Measurements from ENCODE around the gene EAPP. TPM values are rescaled to one million over a fixed set of nuclear protein-coding genes. Genes with fewer than 3 reads are reported as not detected.

Gene EAPP
- total and polyA plus RNA-seq, 10 of the 15 experiments (the other 5 are each of a cell fraction or from before 2014, with no cell fraction given): 23.5 to 94.6 (median 44.7) TPM

DNA sequence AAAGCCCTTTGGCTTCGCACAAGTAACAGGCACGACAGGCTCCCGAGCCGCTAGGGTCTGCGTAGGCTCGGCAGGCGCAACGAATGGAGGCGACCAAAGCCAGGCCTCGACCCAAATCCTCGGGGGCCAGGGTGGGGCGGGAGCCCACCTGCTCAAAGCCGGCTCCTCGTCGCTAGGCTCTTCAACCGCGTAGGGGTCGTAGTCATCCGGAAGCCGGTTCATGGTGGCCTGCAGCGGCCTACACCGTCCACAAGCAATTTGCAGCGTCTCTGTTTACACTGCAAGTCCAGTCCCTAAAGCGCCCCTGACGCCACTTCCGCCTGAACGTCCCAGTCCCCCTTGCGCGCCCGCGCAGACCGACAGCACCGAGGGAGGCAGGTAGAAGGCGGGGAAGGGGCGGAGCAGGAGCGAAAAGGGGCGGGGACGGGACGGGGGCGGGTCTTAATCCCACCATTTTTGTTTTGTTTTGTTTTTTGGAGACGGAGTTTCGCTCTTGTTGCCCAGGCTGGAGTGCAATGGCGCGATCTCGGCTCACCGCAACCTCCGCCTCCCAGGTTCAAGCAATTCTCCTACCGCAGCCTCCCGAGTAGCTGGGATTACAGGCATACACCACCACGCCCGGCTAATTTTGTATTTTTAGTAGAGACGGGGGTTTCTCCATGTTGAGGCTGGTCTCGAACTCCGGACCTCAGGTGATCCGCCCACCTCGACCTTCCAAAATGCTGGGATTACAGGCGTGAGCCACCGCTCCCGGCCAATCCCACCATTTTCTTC is at the start of gene EAPP (continued):
- TF ChIP-seq, protein P1, sequence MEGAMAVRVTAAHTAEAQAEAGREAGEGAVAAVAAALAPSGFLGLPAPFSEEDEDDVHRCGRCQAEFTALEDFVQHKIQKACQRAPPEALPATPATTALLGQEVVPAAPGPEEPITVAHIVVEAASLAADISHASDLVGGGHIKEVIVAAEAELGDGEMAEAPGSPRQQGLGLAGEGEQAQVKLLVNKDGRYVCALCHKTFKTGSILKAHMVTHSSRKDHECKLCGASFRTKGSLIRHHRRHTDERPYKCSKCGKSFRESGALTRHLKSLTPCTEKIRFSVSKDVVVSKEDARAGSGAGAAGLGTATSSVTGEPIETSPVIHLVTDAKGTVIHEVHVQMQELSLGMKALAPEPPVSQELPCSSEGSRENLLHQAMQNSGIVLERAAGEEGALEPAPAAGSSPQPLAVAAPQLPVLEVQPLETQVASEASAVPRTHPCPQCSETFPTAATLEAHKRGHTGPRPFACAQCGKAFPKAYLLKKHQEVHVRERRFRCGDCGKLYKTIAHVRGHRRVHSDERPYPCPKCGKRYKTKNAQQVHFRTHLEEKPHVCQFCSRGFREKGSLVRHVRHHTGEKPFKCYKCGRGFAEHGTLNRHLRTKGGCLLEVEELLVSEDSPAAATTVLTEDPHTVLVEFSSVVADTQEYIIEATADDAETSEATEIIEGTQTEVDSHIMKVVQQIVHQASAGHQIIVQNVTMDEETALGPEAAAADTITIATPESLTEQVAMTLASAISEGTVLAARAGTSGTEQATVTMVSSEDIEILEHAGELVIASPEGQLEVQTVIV (IDR thresholded peaks at IDR 0.05; ENCODE audit: borderline replicate concordance, partially characterized antibody): peak; percentile 22
- no peak for TF ChIP-seq KAT2A (conservative IDR thresholded peaks at IDR 0.05; ENCODE audit: control insufficient read depth, low read depth, low read length)
- peak; percentile 50 for TF ChIP-seq ATF7 (IDR thresholded peaks at IDR 0.05; ENCODE audit: low read depth)
- TF ChIP-seq, protein P2, sequence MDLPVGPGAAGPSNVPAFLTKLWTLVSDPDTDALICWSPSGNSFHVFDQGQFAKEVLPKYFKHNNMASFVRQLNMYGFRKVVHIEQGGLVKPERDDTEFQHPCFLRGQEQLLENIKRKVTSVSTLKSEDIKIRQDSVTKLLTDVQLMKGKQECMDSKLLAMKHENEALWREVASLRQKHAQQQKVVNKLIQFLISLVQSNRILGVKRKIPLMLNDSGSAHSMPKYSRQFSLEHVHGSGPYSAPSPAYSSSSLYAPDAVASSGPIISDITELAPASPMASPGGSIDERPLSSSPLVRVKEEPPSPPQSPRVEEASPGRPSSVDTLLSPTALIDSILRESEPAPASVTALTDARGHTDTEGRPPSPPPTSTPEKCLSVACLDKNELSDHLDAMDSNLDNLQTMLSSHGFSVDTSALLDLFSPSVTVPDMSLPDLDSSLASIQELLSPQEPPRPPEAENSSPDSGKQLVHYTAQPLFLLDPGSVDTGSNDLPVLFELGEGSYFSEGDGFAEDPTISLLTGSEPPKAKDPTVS (IDR thresholded peaks at IDR 0.05; ENCODE audit: low read depth, low read length): no peak
- TF ChIP-seq WRNIP1 (IDR thresholded peaks at IDR 0.05; ENCODE audit: borderline replicate concordance, low read depth, low read length): peak; percentile 97; the same call in 1 of the 2 replicates
- TF ChIP-seq EP300 (IDR thresholded peaks at IDR 0.05; ENCODE audit: borderline replicate concordance in 1 of 2, control insufficient read depth in 1 of 2, low read depth in 2 of 2, low read length in 2 of 2): no peak
- 0 out of 2 replicates have a peak, but pooled peaks have one; percentile 3 for TF ChIP-seq RUNX3 (IDR thresholded peaks at IDR 0.05; ENCODE audit: low read length)
- TF ChIP-seq, protein P3, sequence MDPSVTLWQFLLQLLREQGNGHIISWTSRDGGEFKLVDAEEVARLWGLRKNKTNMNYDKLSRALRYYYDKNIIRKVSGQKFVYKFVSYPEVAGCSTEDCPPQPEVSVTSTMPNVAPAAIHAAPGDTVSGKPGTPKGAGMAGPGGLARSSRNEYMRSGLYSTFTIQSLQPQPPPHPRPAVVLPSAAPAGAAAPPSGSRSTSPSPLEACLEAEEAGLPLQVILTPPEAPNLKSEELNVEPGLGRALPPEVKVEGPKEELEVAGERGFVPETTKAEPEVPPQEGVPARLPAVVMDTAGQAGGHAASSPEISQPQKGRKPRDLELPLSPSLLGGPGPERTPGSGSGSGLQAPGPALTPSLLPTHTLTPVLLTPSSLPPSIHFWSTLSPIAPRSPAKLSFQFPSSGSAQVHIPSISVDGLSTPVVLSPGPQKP (IDR thresholded peaks at IDR 0.05; ENCODE audit: low read depth, low read length): peak; percentile 77; the same call in 1 of the 2 replicates
- TF ChIP-seq CREM (IDR thresholded peaks at IDR 0.05; ENCODE audit: low read depth): peak; percentile 85
- TF ChIP-seq LARP7 (IDR thresholded peaks at IDR 0.05): peak; percentile 67
- TF ChIP-seq TAF1 (IDR thresholded peaks at IDR 0.05; ENCODE audit: borderline replicate concordance, low read depth, low read length): peak; percentile 40; the same call in 1 of the 2 replicates
- TF ChIP-seq, protein P4, sequence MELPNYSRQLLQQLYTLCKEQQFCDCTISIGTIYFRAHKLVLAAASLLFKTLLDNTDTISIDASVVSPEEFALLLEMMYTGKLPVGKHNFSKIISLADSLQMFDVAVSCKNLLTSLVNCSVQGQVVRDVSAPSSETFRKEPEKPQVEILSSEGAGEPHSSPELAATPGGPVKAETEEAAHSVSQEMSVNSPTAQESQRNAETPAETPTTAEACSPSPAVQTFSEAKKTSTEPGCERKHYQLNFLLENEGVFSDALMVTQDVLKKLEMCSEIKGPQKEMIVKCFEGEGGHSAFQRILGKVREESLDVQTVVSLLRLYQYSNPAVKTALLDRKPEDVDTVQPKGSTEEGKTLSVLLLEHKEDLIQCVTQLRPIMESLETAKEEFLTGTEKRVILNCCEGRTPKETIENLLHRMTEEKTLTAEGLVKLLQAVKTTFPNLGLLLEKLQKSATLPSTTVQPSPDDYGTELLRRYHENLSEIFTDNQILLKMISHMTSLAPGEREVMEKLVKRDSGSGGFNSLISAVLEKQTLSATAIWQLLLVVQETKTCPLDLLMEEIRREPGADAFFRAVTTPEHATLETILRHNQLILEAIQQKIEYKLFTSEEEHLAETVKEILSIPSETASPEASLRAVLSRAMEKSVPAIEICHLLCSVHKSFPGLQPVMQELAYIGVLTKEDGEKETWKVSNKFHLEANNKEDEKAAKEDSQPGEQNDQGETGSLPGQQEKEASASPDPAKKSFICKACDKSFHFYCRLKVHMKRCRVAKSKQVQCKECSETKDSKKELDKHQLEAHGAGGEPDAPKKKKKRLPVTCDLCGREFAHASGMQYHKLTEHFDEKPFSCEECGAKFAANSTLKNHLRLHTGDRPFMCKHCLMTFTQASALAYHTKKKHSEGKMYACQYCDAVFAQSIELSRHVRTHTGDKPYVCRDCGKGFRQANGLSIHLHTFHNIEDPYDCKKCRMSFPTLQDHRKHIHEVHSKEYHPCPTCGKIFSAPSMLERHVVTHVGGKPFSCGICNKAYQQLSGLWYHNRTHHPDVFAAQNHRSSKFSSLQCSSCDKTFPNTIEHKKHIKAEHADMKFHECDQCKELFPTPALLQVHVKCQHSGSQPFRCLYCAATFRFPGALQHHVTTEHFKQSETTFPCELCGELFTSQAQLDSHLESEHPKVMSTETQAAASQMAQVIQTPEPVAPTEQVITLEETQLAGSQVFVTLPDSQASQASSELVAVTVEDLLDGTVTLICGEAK (IDR thresholded peaks at IDR 0.05; ENCODE audit: borderline replicate concordance): peak; percentile 78; the same call in 1 of the 2 replicates
- TF ChIP-seq SPI1 (IDR thresholded peaks at IDR 0.05; ENCODE audit: borderline replicate concordance, insufficient read depth, low read depth, low read length): peak; percentile 58
- peak; percentile 86 for TF ChIP-seq POLR2AphosphoS5 (IDR thresholded peaks at IDR 0.05; ENCODE audit: low read length)
- no peak for TF ChIP-seq EGR1 (IDR thresholded peaks at IDR 0.05; ENCODE audit: borderline replicate concordance in 1 of 2, low read depth in 2 of 2, low read length in 2 of 2)
- TF ChIP-seq, protein P5, sequence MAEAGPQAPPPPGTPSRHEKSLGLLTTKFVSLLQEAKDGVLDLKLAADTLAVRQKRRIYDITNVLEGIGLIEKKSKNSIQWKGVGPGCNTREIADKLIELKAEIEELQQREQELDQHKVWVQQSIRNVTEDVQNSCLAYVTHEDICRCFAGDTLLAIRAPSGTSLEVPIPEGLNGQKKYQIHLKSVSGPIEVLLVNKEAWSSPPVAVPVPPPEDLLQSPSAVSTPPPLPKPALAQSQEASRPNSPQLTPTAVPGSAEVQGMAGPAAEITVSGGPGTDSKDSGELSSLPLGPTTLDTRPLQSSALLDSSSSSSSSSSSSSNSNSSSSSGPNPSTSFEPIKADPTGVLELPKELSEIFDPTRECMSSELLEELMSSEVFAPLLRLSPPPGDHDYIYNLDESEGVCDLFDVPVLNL (IDR thresholded peaks at IDR 0.05; ENCODE audit: low read depth, low read length): no peak
- TF ChIP-seq RELA (IDR thresholded peaks at IDR 0.05; ENCODE audit: borderline replicate concordance, partially characterized antibody): no peak
